Measurements from ENCODE around the gene MATN1.

MATN1 gene

GRCh38 chr1:30680879-30681278, 42.5 kb downstream of the MATN1 start:
- no peak for DNase-seq (ENCODE audit: low spot score)

GRCh38 chr1:30680429-30680828, 43.0 kb downstream of the MATN1 start:
- no peak for DNase-seq (ENCODE audit: low spot score)

- no peak for DNase-seq (ENCODE audit: low spot score)
Measured at GRCh38 chr1:30679976-30680305, 43.4 kb downstream of the MATN1 start.

- no peak for DNase-seq (ENCODE audit: low spot score)
Measured at GRCh38 chr1:30679201-30679975, 44.0 kb downstream of the MATN1 start.

GRCh38 chr1:30678209-30678608, 45.2 kb downstream of the MATN1 start:
- DNase-seq (ENCODE audit: low spot score) = no peak

- no peak for DNase-seq (ENCODE audit: low spot score)
Measured at GRCh38 chr1:30677471-30677870, 45.9 kb downstream of the MATN1 start.

- DNase-seq (ENCODE audit: low spot score) = peak; percentile 55
Measured at GRCh38 chr1:30675761-30676160, 47.6 kb downstream of the MATN1 start.

GRCh38 chr1:30675289-30675688, 48.1 kb downstream of the MATN1 start:
- no peak for DNase-seq (ENCODE audit: low spot score)

- no peak for DNase-seq (ENCODE audit: low spot score)
Measured at GRCh38 chr1:30673395-30673794, 50.0 kb downstream of the MATN1 start.

GRCh38 chr1:30672661-30673060, 50.7 kb downstream of the MATN1 start:
- no peak for DNase-seq (ENCODE audit: low spot score)

GRCh38 chr1:30670240-30671060, 52.9 kb downstream of the MATN1 start:
- peak; percentile 86 for DNase-seq (ENCODE audit: low spot score)

GRCh38 chr1:30668546-30669327, 54.6 kb downstream of the MATN1 start:
- no peak for DNase-seq (ENCODE audit: low spot score)

- peak; percentile 56 for DNase-seq (ENCODE audit: low spot score)
Measured at GRCh38 chr1:30668024-30668423, 55.4 kb downstream of the MATN1 start.

GRCh38 chr1:30666756-30667273, 56.6 kb downstream of the MATN1 start:
- DNase-seq (ENCODE audit: low spot score) = no peak

- DNase-seq (ENCODE audit: low spot score) = no peak
Measured at GRCh38 chr1:30665216-30666010, 58.0 kb downstream of the MATN1 start.

- no peak for DNase-seq (ENCODE audit: low spot score)
Measured at GRCh38 chr1:30664103-30664755, 59.2 kb downstream of the MATN1 start.

- no peak for DNase-seq (ENCODE audit: low spot score)
Measured at GRCh38 chr1:30663596-30664091, 59.7 kb downstream of the MATN1 start.

GRCh38 chr1:30662291-30662840, 61.0 kb downstream of the MATN1 start:
- DNase-seq (ENCODE audit: low spot score) = no peak

GRCh38 chr1:30661311-30661710, 62.1 kb downstream of the MATN1 start:
- no peak for DNase-seq (ENCODE audit: low spot score)
